Measurements from ENCODE around the gene TRPC1. TPM values are rescaled to one million over a fixed set of nuclear protein-coding genes. Genes with fewer than 3 reads are reported as not detected.

TRPC1 gene
- total RNA-seq, 2 experiments from 2014 or later = 3.1 to 4.2 TPM

- ATAC-seq (ENCODE audit: poor library complexity) = no peak
- Mint-ChIP-seq H3K4me3 (no peak overlapping the region), H3K9me3 (peaks cover 6% of the 10 kb centered on the region), H3K4me1 (ENCODE audit: low read depth) (no peaks in the 10 kb centered on the region), H3K27me3 (no peaks in the 10 kb centered on the region), H3K27ac (no peak overlapping the region), H3K36me3 (ENCODE audit: low read depth) (peaks cover 12% of the 10 kb centered on the region)
- Histone ChIP-seq H3K4me1 (ENCODE audit: insufficient read depth, low read length) (no peaks in the 10 kb centered on the region), H3K4me3 (ENCODE audit: low read length) (no peak overlapping the region), H3K9me3 (ENCODE audit: control insufficient read depth in 1 of 2, insufficient read depth in 1 of 2, low read length in 2 of 2) (no peaks in the 10 kb centered on the region), H3K36me3 (ENCODE audit: insufficient read depth, low read length) (no peaks in the 10 kb centered on the region), H3K27ac (ENCODE audit: low read depth in 1 of 2, low read length in 2 of 2) (no peak overlapping the region), H3K27me3 (ENCODE audit: control insufficient read depth in 1 of 2, insufficient read depth in 2 of 2, low read length in 2 of 2) (no peaks in the 10 kb centered on the region)
- no peak for DNase-seq
- TF ChIP-seq CTCF (IDR thresholded peaks at IDR 0.05) = no peak
- intact Hi-C loops (cut with DNase I, micrococcal nuclease) = no loop called here
- CTCF ChIA-PET = interaction anchor here (0.7 kb wide), 1 partner anchor 766 kb away, joined by 3 read pairs; no protein-coding TSS in a partner anchor
- POLR2A ChIA-PET = no interaction called here
These were observed 30.7 kb downstream of the TRPC1 start for GRCh38 chr3:142754494-142754893.

- Histone ChIP-seq H3K4me3 (ENCODE audit: low read length) (no peak overlapping the region), H3K9me3 (ENCODE audit: control insufficient read depth in 1 of 2, insufficient read depth in 1 of 2, low read length in 2 of 2) (peaks cover 6 to 18% of the 10 kb centered on the region in 2 experiments), H3K36me3 (ENCODE audit: insufficient read depth, low read length) (no peaks in the 10 kb centered on the region), H3K27me3 (ENCODE audit: control insufficient read depth in 1 of 2, insufficient read depth in 2 of 2, low read length in 2 of 2) (no peaks in the 10 kb centered on the region), H3K4me1 (ENCODE audit: insufficient read depth, low read length) (no peaks in the 10 kb centered on the region), H3K27ac (ENCODE audit: low read depth in 1 of 2, low read length in 2 of 2) (no peak overlapping the region)
- ChIA-PET CTCF (no interaction called here), POLR2A (no interaction called here)
- H3K4me3 Mint-ChIP-seq = no peak overlapping the region
- H3K9me3 Mint-ChIP-seq = peaks cover 19% of the 10 kb centered on the region
- DNase-seq (no peak), ATAC-seq (ENCODE audit: poor library complexity) (no peak)
- H3K27me3 Mint-ChIP-seq = no peaks in the 10 kb centered on the region
- no peak overlapping the region for H3K27ac Mint-ChIP-seq
- no peaks in the 10 kb centered on the region for H3K4me1 Mint-ChIP-seq (ENCODE audit: low read depth)
- no peak for TF ChIP-seq CTCF (IDR thresholded peaks at IDR 0.05)
- intact Hi-C loops (cut with DNase I, micrococcal nuclease) = no loop called here
- H3K36me3 Mint-ChIP-seq (ENCODE audit: low read depth) = peaks cover 69% of the 10 kb centered on the region
These were observed 44.5 kb downstream of the TRPC1 start for GRCh38 chr3:142768338-142768737.

GRCh38 chr3:142777927-142778326 is 54.1 kb downstream of the TRPC1 start:
- H3K4me3 ChIP-seq (ENCODE audit: low read length) = no peak overlapping the region
- Mint-ChIP-seq H3K27me3 (no peaks in the 10 kb centered on the region), H3K9me3 (peaks cover 2% of the 10 kb centered on the region), H3K4me3 (no peak overlapping the region), H3K4me1 (ENCODE audit: low read depth) (no peaks in the 10 kb centered on the region), H3K36me3 (ENCODE audit: low read depth) (peaks cover 19% of the 10 kb centered on the region), H3K27ac (no peak overlapping the region)
- no peaks in the 10 kb centered on the region for H3K4me1 ChIP-seq (ENCODE audit: insufficient read depth, low read length)
- TF ChIP-seq CTCF (IDR thresholded peaks at IDR 0.05) = no peak
- DNase-seq (no peak), ATAC-seq (ENCODE audit: poor library complexity) (no peak)
- intact Hi-C loops (cut with DNase I, micrococcal nuclease) = no loop called here
- H3K27me3 ChIP-seq (ENCODE audit: control insufficient read depth in 1 of 2, insufficient read depth in 2 of 2, low read length in 2 of 2) = no peaks in the 10 kb centered on the region
- H3K36me3 ChIP-seq (ENCODE audit: insufficient read depth, low read length) = no peaks in the 10 kb centered on the region
- H3K9me3 ChIP-seq (ENCODE audit: control insufficient read depth in 1 of 2, insufficient read depth in 1 of 2, low read length in 2 of 2) = peaks cover 0 to 3% of the 10 kb centered on the region in 2 experiments
- ChIA-PET CTCF (no interaction called here), POLR2A (no interaction called here)
- H3K27ac ChIP-seq (ENCODE audit: low read depth in 1 of 2, low read length in 2 of 2) = no peak overlapping the region

Data from CD4-positive, alpha-beta T cell (primary cell).